GM23338 (cell line): ENCODE measurements around the gene KCTD1. TPM values are rescaled to one million over a fixed set of nuclear protein-coding genes. Genes with fewer than 3 reads are reported as not detected.
A peak's percentile ranks its signal among the peaks of the same experiment; 100 is the strongest.

ENCODE experiments used
- ATAC-seq: fragments of 200-7000 bp; cut with Tn5 transposase; 3 replicates; pipeline ENCODE4 v1.9.1; 2020
- DNase-seq: peaks from one replicate; pipeline ENCODE4 v3.0.0-alpha.2; 2015; ENCODE audit warnings: low spot score
- H2AFZ ChIP-seq: fragments of 200-600 bp; sonication (generic); 2 replicates; pipeline ENCODE4 v1.8.0; 2016; ENCODE audit warnings: antibody characterized with exemption, mild to moderate bottlenecking, moderate library complexity
- H3F3A ChIP-seq: fragments of 200-600 bp; sonication (generic); replicated peaks from 2 replicates; pipeline ENCODE4 v1.8.0; 2017; ENCODE audit warnings: antibody characterized with exemption, mixed run types, low read depth
- H3K27ac ChIP-seq: fragments of 200-600 bp; sonication (generic); 2 replicates; pipeline ENCODE4 v1.6.1; 2016; ENCODE audit warnings: low read depth
- H3K27me3 ChIP-seq: fragments of 200-600 bp; sonication (generic); 2 replicates; pipeline ENCODE4 v1.8.0; 2016; ENCODE audit warnings: mild to moderate bottlenecking, mixed run types, moderate library complexity; ENCODE audit not compliant: insufficient read depth
- H3K36me3 ChIP-seq: fragments of 200-600 bp; sonication (generic); 2 replicates; pipeline ENCODE4 v1.8.0; 2016; ENCODE audit warnings: mild to moderate bottlenecking; ENCODE audit not compliant: insufficient read depth
- H3K4me1 ChIP-seq: fragments of 200-600 bp; sonication (generic); 2 replicates; pipeline ENCODE4 v1.8.0; 2016; ENCODE audit warnings: mild to moderate bottlenecking, moderate library complexity; ENCODE audit not compliant: insufficient read depth
- H3K4me2 ChIP-seq: fragments of 200-600 bp; sonication (generic); 2 replicates; pipeline ENCODE4 v1.7.1; 2017; ENCODE audit warnings: mixed run types
- H3K4me3 ChIP-seq: fragments of 200-600 bp; sonication (generic); 2 replicates; pipeline ENCODE4 v1.6.1; 2016; ENCODE audit warnings: mixed run types
- H3K79me2 ChIP-seq: fragments of 200-600 bp; sonication (generic); replicated peaks from 2 replicates; pipeline ENCODE4 v1.8.0; 2017; ENCODE audit warnings: mild to moderate bottlenecking; ENCODE audit not compliant: insufficient read depth
- H3K9me2 ChIP-seq: fragments of 200-600 bp; sonication (generic); 2 replicates; pipeline ENCODE4 v1.8.0; 2017; ENCODE audit not compliant: insufficient read depth
- H4K20me1 ChIP-seq: fragments of 200-600 bp; sonication (generic); replicated peaks from 2 replicates; pipeline ENCODE4 v1.8.0; 2017; ENCODE audit warnings: mild to moderate bottlenecking; ENCODE audit not compliant: insufficient read depth
- H3K27ac Mint-ChIP-seq: 2 replicates; pipeline ENCODE4 v1.8.0; 2020; ENCODE audit warnings: inconsistent platforms, mild to moderate bottlenecking, moderate library complexity, mixed read lengths
- H3K27me3 Mint-ChIP-seq: 3 replicates; pipeline ENCODE4 v1.8.0; 2022; ENCODE audit warnings: low read depth, mild to moderate bottlenecking, moderate library complexity, mixed read lengths, inconsistent platforms; ENCODE audit not compliant: insufficient read depth, poor library complexity
- H3K36me3 Mint-ChIP-seq: 3 replicates; pipeline ENCODE4 v1.8.0; 2021; ENCODE audit warnings: low read depth, mild to moderate bottlenecking, inconsistent platforms, moderate library complexity, mixed read lengths
- H3K4me1 Mint-ChIP-seq: 3 replicates; pipeline ENCODE4 v1.8.0; 2020; ENCODE audit warnings: mild to moderate bottlenecking, inconsistent platforms, mixed read lengths
- H3K4me3 Mint-ChIP-seq: 3 replicates; pipeline ENCODE4 v1.8.0; 2021; ENCODE audit warnings: moderate library complexity, mild to moderate bottlenecking, inconsistent platforms, mixed read lengths
- H3K9me3 Mint-ChIP-seq: 3 replicates; pipeline ENCODE4 v1.8.0; 2020; ENCODE audit warnings: moderate library complexity, mild to moderate bottlenecking, inconsistent platforms, mixed read lengths
- CREB1 ChIP-seq: fragments of 250-450 bp; sonication (Bioruptor Pico); IDR thresholded peaks from 2 replicates; pipeline ENCODE4 v1.5.0; 2020; ENCODE audit warnings: low read depth, mild to moderate bottlenecking, moderate library complexity
- ETS1 ChIP-seq: IDR thresholded peaks from 2 replicates; pipeline ENCODE4 v1.6.1; 2016; ENCODE audit warnings: antibody characterized with exemption
- EZH2 ChIP-seq: fragments of 200-600 bp; sonication (generic); IDR thresholded peaks from one replicate; pipeline ENCODE4 v1.8.0; 2017; ENCODE audit warnings: antibody characterized with exemption, mild to moderate bottlenecking, low read depth; ENCODE audit not compliant: unreplicated experiment
- EZH2phosphoT487 ChIP-seq: fragments of 200-600 bp; sonication (generic); IDR thresholded peaks from one replicate; pipeline ENCODE4 v1.8.1; 2018; ENCODE audit warnings: antibody characterized with exemption; ENCODE audit not compliant: unreplicated experiment
- JUNB ChIP-seq: IDR thresholded peaks from one replicate; pipeline ENCODE4 v1.6.1; 2016; ENCODE audit warnings: antibody characterized with exemption; ENCODE audit not compliant: unreplicated experiment
- NANOG ChIP-seq: IDR thresholded peaks from 2 replicates; pipeline ENCODE4 v1.6.1; 2016; ENCODE audit warnings: antibody characterized with exemption, borderline replicate concordance
- POLR2AphosphoS5 ChIP-seq: IDR thresholded peaks from 2 replicates; pipeline ENCODE4 v1.6.1; 2016; ENCODE audit warnings: antibody characterized with exemption, low read depth
- STAT1 ChIP-seq: IDR thresholded peaks from one replicate; pipeline ENCODE4 v1.6.1; 2016; ENCODE audit warnings: antibody characterized with exemption; ENCODE audit not compliant: unreplicated experiment
- ZNF114 ChIP-seq: fragments of 250-450 bp; sonication (Bioruptor Pico); IDR thresholded peaks from 2 replicates; pipeline ENCODE4 v1.5.0; 2020; ENCODE audit warnings: mild to moderate bottlenecking, moderate library complexity
- ZNF331 ChIP-seq: fragments of 250-450 bp; sonication (Bioruptor Pico); IDR thresholded peaks from 2 replicates; pipeline ENCODE4 v1.5.0; 2020; ENCODE audit warnings: low read depth, mild to moderate bottlenecking, moderate library complexity
- ZNF462 ChIP-seq: fragments of 250-450 bp; sonication (Bioruptor Pico); IDR thresholded peaks from 2 replicates; pipeline ENCODE4 v1.5.0; 2020; ENCODE audit warnings: mild to moderate bottlenecking, moderate library complexity
- polyA plus RNA-seq: library from polyadenylated mRNA; unstranded; fragments of >200 nt; fragmentation: Nextera tagmentation; extraction: Ambion mirVana; gene quantifications from 2 replicates; pipeline ENCODE4 v1.2.1, GENCODE V29; 2016
- total RNA-seq: library from RNA; depleted of rRNA; stranded (reverse); fragments of >200 nt; shearing (Covaris generic); gene quantifications from 2 replicates; pipeline ENCODE4 v1.2.3, GENCODE V29; 2014
- TF ChIP-seq, protein P1 (sequence below), 2 experiments: fragments of 200-600 bp in 1 of 2; sonication (generic) in 1 of 2; conservative IDR thresholded peaks; 2 replicates each; pipeline versions ENCODE4 v1.5.1 to v1.6.1; 2016 to 2017; ENCODE audit warnings: antibody characterized with exemption in 2 of 2, low read depth in 2 of 2, mild to moderate bottlenecking in 2 of 2, moderate library complexity in 1 of 2
- TF ChIP-seq, protein P2 (sequence below): IDR thresholded peaks from one replicate; pipeline ENCODE4 v1.6.1; 2018; ENCODE audit warnings: antibody characterized with exemption; ENCODE audit not compliant: unreplicated experiment

KCTD1 gene
- total and polyA plus RNA-seq, 2 experiments from 2014 or later = 7.1 to 20.5 TPM

GRCh38 chr18:26457195-26457594, 91.2 kb downstream of the KCTD1 start:
- Histone ChIP-seq H3K9me2 (no peaks in the 10 kb centered on the region; the same call in 1 of the 2 replicates), H3K4me3 (no peak overlapping the region), H3K27ac (no peak overlapping the region), H3K27me3 (no peaks in the 10 kb centered on the region), H3K36me3 (no peaks in the 10 kb centered on the region), H3K4me2 (no peak overlapping the region; the same call in 1 of the 2 replicates), H4K20me1 (no peaks in the 10 kb centered on the region), H2AFZ (no peak overlapping the region), H3K79me2 (no peaks in the 10 kb centered on the region), H3K4me1 (peaks cover 21% of the 10 kb centered on the region), H3F3A (no peaks in the 10 kb centered on the region)
- ATAC-seq (peak; percentile 58), DNase-seq (peak; percentile 38)
- H3K27me3 Mint-ChIP-seq = peaks cover 14% of the 10 kb centered on the region
- no peak for TF ChIP-seq ETS1
- TF ChIP-seq, protein P1, sequence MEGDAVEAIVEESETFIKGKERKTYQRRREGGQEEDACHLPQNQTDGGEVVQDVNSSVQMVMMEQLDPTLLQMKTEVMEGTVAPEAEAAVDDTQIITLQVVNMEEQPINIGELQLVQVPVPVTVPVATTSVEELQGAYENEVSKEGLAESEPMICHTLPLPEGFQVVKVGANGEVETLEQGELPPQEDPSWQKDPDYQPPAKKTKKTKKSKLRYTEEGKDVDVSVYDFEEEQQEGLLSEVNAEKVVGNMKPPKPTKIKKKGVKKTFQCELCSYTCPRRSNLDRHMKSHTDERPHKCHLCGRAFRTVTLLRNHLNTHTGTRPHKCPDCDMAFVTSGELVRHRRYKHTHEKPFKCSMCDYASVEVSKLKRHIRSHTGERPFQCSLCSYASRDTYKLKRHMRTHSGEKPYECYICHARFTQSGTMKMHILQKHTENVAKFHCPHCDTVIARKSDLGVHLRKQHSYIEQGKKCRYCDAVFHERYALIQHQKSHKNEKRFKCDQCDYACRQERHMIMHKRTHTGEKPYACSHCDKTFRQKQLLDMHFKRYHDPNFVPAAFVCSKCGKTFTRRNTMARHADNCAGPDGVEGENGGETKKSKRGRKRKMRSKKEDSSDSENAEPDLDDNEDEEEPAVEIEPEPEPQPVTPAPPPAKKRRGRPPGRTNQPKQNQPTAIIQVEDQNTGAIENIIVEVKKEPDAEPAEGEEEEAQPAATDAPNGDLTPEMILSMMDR (conservative IDR thresholded peaks at IDR 0.05; ENCODE audit: low read depth in 2 of 2) = no peak
- no peak for TF ChIP-seq ZNF331 (CRISPR knock-in tag)
- no peak for TF ChIP-seq STAT1
- TF ChIP-seq, protein P2, sequence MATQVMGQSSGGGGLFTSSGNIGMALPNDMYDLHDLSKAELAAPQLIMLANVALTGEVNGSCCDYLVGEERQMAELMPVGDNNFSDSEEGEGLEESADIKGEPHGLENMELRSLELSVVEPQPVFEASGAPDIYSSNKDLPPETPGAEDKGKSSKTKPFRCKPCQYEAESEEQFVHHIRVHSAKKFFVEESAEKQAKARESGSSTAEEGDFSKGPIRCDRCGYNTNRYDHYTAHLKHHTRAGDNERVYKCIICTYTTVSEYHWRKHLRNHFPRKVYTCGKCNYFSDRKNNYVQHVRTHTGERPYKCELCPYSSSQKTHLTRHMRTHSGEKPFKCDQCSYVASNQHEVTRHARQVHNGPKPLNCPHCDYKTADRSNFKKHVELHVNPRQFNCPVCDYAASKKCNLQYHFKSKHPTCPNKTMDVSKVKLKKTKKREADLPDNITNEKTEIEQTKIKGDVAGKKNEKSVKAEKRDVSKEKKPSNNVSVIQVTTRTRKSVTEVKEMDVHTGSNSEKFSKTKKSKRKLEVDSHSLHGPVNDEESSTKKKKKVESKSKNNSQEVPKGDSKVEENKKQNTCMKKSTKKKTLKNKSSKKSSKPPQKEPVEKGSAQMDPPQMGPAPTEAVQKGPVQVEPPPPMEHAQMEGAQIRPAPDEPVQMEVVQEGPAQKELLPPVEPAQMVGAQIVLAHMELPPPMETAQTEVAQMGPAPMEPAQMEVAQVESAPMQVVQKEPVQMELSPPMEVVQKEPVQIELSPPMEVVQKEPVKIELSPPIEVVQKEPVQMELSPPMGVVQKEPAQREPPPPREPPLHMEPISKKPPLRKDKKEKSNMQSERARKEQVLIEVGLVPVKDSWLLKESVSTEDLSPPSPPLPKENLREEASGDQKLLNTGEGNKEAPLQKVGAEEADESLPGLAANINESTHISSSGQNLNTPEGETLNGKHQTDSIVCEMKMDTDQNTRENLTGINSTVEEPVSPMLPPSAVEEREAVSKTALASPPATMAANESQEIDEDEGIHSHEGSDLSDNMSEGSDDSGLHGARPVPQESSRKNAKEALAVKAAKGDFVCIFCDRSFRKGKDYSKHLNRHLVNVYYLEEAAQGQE = no peak
- no peak for TF ChIP-seq EZH2phosphoT487
- no peak for TF ChIP-seq JUNB
- no peak for TF ChIP-seq EZH2
- TF ChIP-seq CREB1 = no peak
- TF ChIP-seq ZNF462 (CRISPR knock-in tag) = no peak
- TF ChIP-seq ZNF114 (CRISPR knock-in tag) = no peak
- TF ChIP-seq NANOG = no peak
- TF ChIP-seq POLR2AphosphoS5 = no peak
- no peak overlapping the region; the same call in 2 of the 3 replicates for H3K4me3 Mint-ChIP-seq
- no peaks in the 10 kb centered on the region for H3K9me3 Mint-ChIP-seq
- H3K4me1 Mint-ChIP-seq = peaks cover 31% of the 10 kb centered on the region
- H3K27ac Mint-ChIP-seq = peak overlapping the region; percentile 83; the same call in 1 of the 2 replicates
- H3K36me3 Mint-ChIP-seq = peaks cover 8% of the 10 kb centered on the region
